Stomach (tissue), 9 donors: Measurements from ENCODE around the gene ADAMTS10. TPM values are rescaled to one million over a fixed set of nuclear protein-coding genes. Genes with fewer than 3 reads are reported as not detected.
"Not testable (repeated sequence)": the region's sequence is repeated elsewhere in the genome, so short reads cannot be mapped to it uniquely, and the experiment has no call there.

ENCODE experiments used
- DNase-seq, 2 donors: peaks; one replicate each; pipeline versions ENCODE4 v3.0.0 to v3.0.0-alpha.2; 2013 to 2019
- H3K27ac ChIP-seq, 5 donors: fragments of 200-600 bp in 4 of 5; sonication (generic) in 4 of 5; one replicate each; pipeline ENCODE4 v1.5.1; 2013 to 2019; ENCODE audit warnings: mild to moderate bottlenecking in 1 of 5, moderate library complexity in 1 of 5
- H3K27me3 ChIP-seq, 3 donors: fragments of 200-600 bp; sonication (generic); one replicate each; pipeline ENCODE4 v1.5.1; 2017 to 2019; ENCODE audit warnings: mixed run types in 1 of 3
- H3K36me3 ChIP-seq, 4 donors: fragments of 200-600 bp; sonication (generic); 1 replicate in 3 of 4; 2 replicates in 1 of 4; pipeline ENCODE4 v1.5.1; 2016 to 2019
- H3K4me1 ChIP-seq, 4 donors: fragments of 200-600 bp; sonication (generic); one replicate each; pipeline ENCODE4 v1.5.1; 2016 to 2019
- H3K4me3 ChIP-seq, 4 donors: fragments of 200-600 bp; sonication (generic) in 3 of 4; one replicate each; pipeline ENCODE4 v1.5.1; 2016 to 2019; ENCODE audit warnings: mild to moderate bottlenecking in 1 of 4
- H3K9me3 ChIP-seq, 4 donors: fragments of 200-600 bp; sonication (generic); one replicate each; pipeline ENCODE4 v1.5.1; 2016 to 2019
- CTCF ChIP-seq, 7 experiments: fragments of 450-650 bp in 4 of 7; fragments of 200-600 bp in 3 of 7; sonication (generic) in 3 of 7; IDR thresholded peaks; one replicate each; pipeline ENCODE4 v1.5.1; 2016 to 2019; ENCODE audit warnings: antibody characterized with exemption in 7 of 7, control low read depth in 2 of 7, mild to moderate bottlenecking in 1 of 7
- EP300 ChIP-seq: sonication (generic); formaldehyde crosslinking; IDR thresholded peaks from one replicate; pipeline ENCODE4 v1.6.1; 2017; ENCODE audit warnings: antibody characterized with exemption
- POLR2A ChIP-seq, 4 donors: fragments of 450-650 bp; IDR thresholded peaks; one replicate each; pipeline ENCODE4 v1.6.1; 2016; ENCODE audit warnings: antibody characterized with exemption in 4 of 4, control low read depth in 2 of 4, mild to moderate bottlenecking in 1 of 4, moderate library complexity in 1 of 4
- POLR2AphosphoS5 ChIP-seq, 3 donors: sonication (generic); formaldehyde crosslinking; IDR thresholded peaks; one replicate each; pipeline ENCODE4 v1.6.1; 2016; ENCODE audit warnings: antibody characterized with exemption in 3 of 3
- WGBS, 5 donors: extraction: QIAGEN DNeasy Blood & Tissue Kit in 3 of 5; methylation state at CpG; one replicate each; pipeline versions ENCODE4 v1.1.5 to v1.1.7; 2013 to 2018; 5-methylcytosine and 5-hydroxymethylcytosine counted together
- intact Hi-C: fragments of 100-400 bp; cut with DNase I; formaldehyde crosslinking; loops from one replicate; pipeline ENCODE4 v1.15.1; 2023; ENCODE audit warnings: low total_unique reads
- polyA plus RNA-seq, 3 donors: library from polyadenylated mRNA; stranded (reverse); fragments of 200-250 nt; gene quantifications; one replicate each; pipeline ENCODE4 v1.2.3, GENCODE V29; 2013
- total RNA-seq, 5 donors: library from RNA; depleted of rRNA; stranded (reverse); fragments of >200 nt; gene quantifications; one replicate each; pipeline versions ENCODE4 v1.1.0 to v1.2.3, GENCODE V29; 2014 to 2016
- donor health status: healthy with polysubstance abuse.
- donor health status: Bipolar disorder and iron deficiency.
- donor health status: healthy.

Gene ADAMTS10
- total and polyA plus RNA-seq, 8 donors, result 1.9 to 28.5 (median 7.6) TPM

- peaks cover 0 to 6% (median 0%) of the 10 kb centered on the region in 3 donors for H3K27me3 ChIP-seq
- no peak for DNase-seq
- no peak overlapping the region for H3K27ac ChIP-seq
- no peak overlapping the region for H3K4me3 ChIP-seq
- intact Hi-C loops, result no loop called here
- WGBS, 5 donors, result 53 to 74% (median 57%) methylated on average over 2 of the region's 2 CpGs
- no peaks in the 10 kb centered on the region for H3K9me3 ChIP-seq
- peaks cover 0 to 14% (median 0%) of the 10 kb centered on the region in 4 donors for H3K36me3 ChIP-seq
- H3K4me1 ChIP-seq, result no peaks in the 10 kb centered on the region
- no peak for TF ChIP-seq CTCF (IDR thresholded peaks at IDR 0.05)
- no peak for TF ChIP-seq POLR2AphosphoS5 (IDR thresholded peaks at IDR 0.05)
- TF ChIP-seq POLR2A (IDR thresholded peaks at IDR 0.05), result no peak
- TF ChIP-seq EP300, result no peak
Measured at GRCh38 chr19:8558325-8558724, 52.2 kb downstream of the ADAMTS10 start.

GRCh38 chr19:8557642-8558238 is 52.8 kb downstream of the ADAMTS10 start:
- WGBS, 5 donors, result 69 to 74% (median 72%) methylated on average over 6 of the region's 6 CpGs
- H3K9me3 ChIP-seq, result no peaks in the 10 kb centered on the region
- TF ChIP-seq CTCF (IDR thresholded peaks at IDR 0.05) (no peak), POLR2A (IDR thresholded peaks at IDR 0.05) (no peak), POLR2AphosphoS5 (IDR thresholded peaks at IDR 0.05) (no peak), EP300 (no peak)
- H3K27me3 ChIP-seq, result peaks cover 0 to 6% (median 0%) of the 10 kb centered on the region in 3 donors
- no peak overlapping the region for H3K27ac ChIP-seq
- DNase-seq, result no peak
- H3K4me3 ChIP-seq, result no peak overlapping the region
- no peaks in the 10 kb centered on the region for H3K4me1 ChIP-seq
- peaks cover 0 to 20% (median 0%) of the 10 kb centered on the region in 4 donors for H3K36me3 ChIP-seq
- intact Hi-C loops, result no loop called here

- DNase-seq, intact Hi-C loops, H3K9me3 ChIP-seq, H3K4me1 ChIP-seq, H3K4me3 ChIP-seq, H3K27ac ChIP-seq, H3K27me3 ChIP-seq: not testable (repeated sequence)
- whole genome bisulfite sequencing, 5 donors, result 88 to 97% (median 96%) methylated on average over 6 to 7 of the region's 7 CpGs
- H3K36me3 ChIP-seq, result peaks cover 0 to 47% (median 10%) of the 10 kb centered on the region in 4 donors
Measured at GRCh38 chr19:8553729-8554128, 56.8 kb downstream of the ADAMTS10 start.

- no peak overlapping the region for H3K27ac ChIP-seq
- peaks cover 0 to 54% (median 14%) of the 10 kb centered on the region in 4 donors for H3K36me3 ChIP-seq
- WGBS, 5 donors, result 63 to 74% (median 69%) methylated on average over 10 of the region's 10 CpGs
- TF ChIP-seq POLR2AphosphoS5 (IDR thresholded peaks at IDR 0.05) (no peak), POLR2A (IDR thresholded peaks at IDR 0.05) (no peak), CTCF (IDR thresholded peaks at IDR 0.05) (no peak), EP300 (no peak)
- intact Hi-C loops, result no loop called here
- no peak overlapping the region for H3K4me3 ChIP-seq
- peak in 1 of 2 donors; percentile 78 for DNase-seq
- no peaks in the 10 kb centered on the region for H3K9me3 ChIP-seq
- peaks cover 0 to 6% (median 0%) of the 10 kb centered on the region in 3 donors for H3K27me3 ChIP-seq
- H3K4me1 ChIP-seq, result no peaks in the 10 kb centered on the region
Measured at GRCh38 chr19:8552810-8553209, 57.7 kb downstream of the ADAMTS10 start.

- Histone ChIP-seq H3K27me3 (no peaks in the 10 kb centered on the region), H3K36me3 (peaks cover 0 to 80% (median 38%) of the 10 kb centered on the region in 4 donors), H3K4me3 (no peak overlapping the region), H3K4me1 (no peaks in the 10 kb centered on the region), H3K9me3 (no peaks in the 10 kb centered on the region), H3K27ac (no peak overlapping the region)
- TF ChIP-seq POLR2AphosphoS5 (IDR thresholded peaks at IDR 0.05) (no peak), CTCF (IDR thresholded peaks at IDR 0.05) (no peak), POLR2A (IDR thresholded peaks at IDR 0.05) (no peak), EP300 (no peak)
- DNase-seq, result no peak
- WGBS, 5 donors, result 88 to 98% (median 91%) methylated on average over 12 to 15 of the region's 15 CpGs
- intact Hi-C loops, result no loop called here
Measured at GRCh38 chr19:8550070-8550469, 60.4 kb downstream of the ADAMTS10 start.
